ENCODE results near the gene CD109.

GRCh38 chr6:73710470-73710869 is 14.5 kb downstream of the CD109 start:
- no peak for TF ChIP-seq CTCF (IDR thresholded peaks at IDR 0.05)
- TF ChIP-seq POLR2A (IDR thresholded peaks at IDR 0.05): no peak
- peak; percentile 13 for TF ChIP-seq POLR2AphosphoS5 (IDR thresholded peaks at IDR 0.05)
